HepG2 (cell line): ENCODE data around the gene TEX29. TPM values are rescaled to one million over a fixed set of nuclear protein-coding genes. Genes with fewer than 3 reads are reported as not detected.

Experiments used
- ATAC-seq: fragments of 200-7000 bp; cut with Tn5 transposase; 3 replicates; pipeline ENCODE4 v1.9.1; 2020; ENCODE audit warnings: mild to moderate bottlenecking, moderate library complexity
- BruUV-seq: library from RNA; stranded (reverse); fragments of 400-500 nt; replicated peaks from 2 replicates; lab custom pipeline; 2021; lab: Mats Ljungman, UMichigan
- CTCF ChIA-PET: fragments of 300-600 bp; formaldehyde crosslinking; extraction: SDS; loops from one replicate; lab custom pipeline; 2021; ENCODE audit warnings: low total read pairs, inconsistent platforms, low intra/inter-chr PET ratio; lab: Yijun Ruan, JAX
- POLR2A ChIA-PET: fragments of 350-600 bp; sonication (Branson Sonifier 250); formaldehyde crosslinking; loops from one replicate; lab custom pipeline; 2020; ENCODE audit warnings: antibody characterized with exemption, inconsistent platforms; lab: Yijun Ruan, JAX
- DNase-seq: peaks from one replicate; pipeline ENCODE4 v3.0.0-alpha.2; 2015; ENCODE audit warnings: low spot score
- FAIRE-seq: peaks from 3 replicates; lab custom pipeline; 2011; peaks lifted over from hg19 to GRCh38; lab: Jason Lieb, UNC
- H2AFZ ChIP-seq: one replicate; pipeline ENCODE4 v1.6.1; 2011; ENCODE audit warnings: low read length, inconsistent platforms
- H3K27ac ChIP-seq: fragments of 300-600 bp; 3 replicates; pipeline ENCODE4 v1.8.0; 2011; ENCODE audit warnings: mixed run types, mild to moderate bottlenecking, mixed read lengths, low read length, inconsistent platforms; ENCODE audit not compliant: insufficient read depth; ENCODE audit errors: extremely low read length
- H3K27me3 ChIP-seq, 2 experiments: fragments of 200-600 bp in 1 of 2; 2 replicates in 1 of 2; 3 replicates in 1 of 2; pipeline versions ENCODE4 v1.6.0 to v1.8.0; 2011; ENCODE audit warnings: low read length in 2 of 2, mild to moderate bottlenecking in 2 of 2, moderate library complexity in 2 of 2, inconsistent platforms in 1 of 2; ENCODE audit not compliant: insufficient read depth in 2 of 2, control insufficient read depth in 1 of 2
- H3K36me3 ChIP-seq, 2 experiments: fragments of 200-600 bp in 1 of 2; replicated peaks in 1 of 2; 2 replicates in 1 of 2; 3 replicates in 1 of 2; pipeline versions ENCODE4 v1.5.1 to v1.8.0; 2011; ENCODE audit warnings: low read length in 2 of 2, inconsistent platforms in 1 of 2; ENCODE audit not compliant: insufficient read depth in 2 of 2, control insufficient read depth in 1 of 2
- H3K4me1 ChIP-seq: 2 replicates; pipeline ENCODE4 v1.5.1; 2012; ENCODE audit warnings: low read length, inconsistent platforms; ENCODE audit not compliant: insufficient read depth
- H3K4me2 ChIP-seq: 2 replicates; pipeline ENCODE4 v1.6.0; 2011; ENCODE audit warnings: low read depth, low read length, inconsistent platforms
- H3K4me3 ChIP-seq, 3 experiments: fragments of 200-600 bp in 1 of 3; sonication (generic), shearing (Covaris generic) in 1 of 3; replicated peaks in 1 of 3; 2 replicates each; pipeline ENCODE4 v1.5.1; 2011 to 2016; ENCODE audit warnings: low read length in 3 of 3, inconsistent platforms in 2 of 3, low read depth in 2 of 3, mild to moderate bottlenecking in 2 of 3, control low read depth in 1 of 3, mixed read lengths in 1 of 3; ENCODE audit not compliant: insufficient read depth in 1 of 3
- H3K79me2 ChIP-seq: one replicate; pipeline ENCODE4 v1.6.1; 2011; ENCODE audit warnings: low read length, inconsistent platforms; ENCODE audit not compliant: insufficient read depth
- H3K9ac ChIP-seq: 2 replicates; pipeline ENCODE4 v1.6.0; 2011; ENCODE audit warnings: mild to moderate bottlenecking, low read depth, low read length, inconsistent platforms; ENCODE audit not compliant: insufficient read depth
- H3K9me3 ChIP-seq: 2 replicates; pipeline ENCODE4 v1.5.1; 2012; ENCODE audit warnings: mild to moderate bottlenecking, low read length
- H4K20me1 ChIP-seq: 2 replicates; pipeline ENCODE4 v1.6.0; 2011; ENCODE audit warnings: inconsistent platforms, mild to moderate bottlenecking, low read length, moderate library complexity; ENCODE audit not compliant: insufficient read depth
- ATM ChIP-seq: fragments of 450-650 bp; IDR thresholded peaks from 2 replicates; pipeline ENCODE4 v1.7.1; 2017; ENCODE audit warnings: mild to moderate bottlenecking, borderline replicate concordance
- CENPT ChIP-seq: sonication (generic); formaldehyde crosslinking; IDR thresholded peaks from 2 replicates; pipeline ENCODE4 v1.8.0; 2022; ENCODE audit warnings: low read depth, mild to moderate bottlenecking, moderate library complexity, missing genetic modification reagents
- NPAS2 ChIP-seq: sonication (generic); formaldehyde crosslinking; IDR thresholded peaks from 2 replicates; pipeline ENCODE4 v1.8.0; 2022; ENCODE audit warnings: mild to moderate bottlenecking, missing genetic modification reagents, borderline replicate concordance
- NR1H2 ChIP-seq: sonication (generic); formaldehyde crosslinking; IDR thresholded peaks from 2 replicates; pipeline ENCODE4 v1.8.1; 2022; ENCODE audit warnings: low read depth, missing genetic modification reagents, borderline replicate concordance
- RXRA ChIP-seq: sonication (generic); formaldehyde crosslinking; IDR thresholded peaks from 2 replicates; pipeline ENCODE4 v1.5.1; 2020; ENCODE audit warnings: missing genetic modification reagents
- ZNF121 ChIP-seq: sonication (generic); formaldehyde crosslinking; IDR thresholded peaks from 2 replicates; pipeline ENCODE4 v1.5.0; 2020; ENCODE audit warnings: mild to moderate bottlenecking, missing genetic modification reagents
- ZNF329 ChIP-seq: sonication (generic); formaldehyde crosslinking; IDR thresholded peaks from 2 replicates; pipeline ENCODE4 v1.9.0; 2021; ENCODE audit warnings: low read depth, mild to moderate bottlenecking, missing genetic modification reagents
- ZNF687 ChIP-seq: sonication (generic); formaldehyde crosslinking; IDR thresholded peaks from 2 replicates; pipeline ENCODE4 v1.5.1; 2020; ENCODE audit warnings: mild to moderate bottlenecking, missing genetic modification reagents, moderate library complexity
- ZNF704 ChIP-seq: sonication (generic); formaldehyde crosslinking; IDR thresholded peaks from 2 replicates; pipeline ENCODE4 v1.8.1; 2023; ENCODE audit warnings: mild to moderate bottlenecking, inconsistent platforms, moderate library complexity, missing genetic modification reagents, borderline replicate concordance
- ZNF891 ChIP-seq: sonication (generic); formaldehyde crosslinking; IDR thresholded peaks from 2 replicates; pipeline ENCODE4 v1.5.0; 2020; ENCODE audit warnings: mild to moderate bottlenecking, missing genetic modification reagents
- WGBS: methylation state at CpG from one replicate; pipeline ENCODE4 v1.1.6; 2017; ENCODE audit warnings: low lambda C conversion rate; 5-methylcytosine and 5-hydroxymethylcytosine counted together
- in situ Hi-C: cut with HindIII; loops from 2 replicates; pipeline ENCODE4 v1.10.0; 2017; ENCODE audit warnings: low pct_unique_long_range_greater_than_20kb; ENCODE audit not compliant: extremely low pct_ligation_motif_present
- intact Hi-C: fragments of 100-400 bp; cut with micrococcal nuclease; formaldehyde crosslinking; loops from one replicate; pipeline ENCODE4 v1.10.0; 2022; ENCODE audit not compliant: unreplicated experiment
- polyA plus RNA-seq, 8 experiments: library from polyadenylated mRNA; depleted of rRNA in 3 of 8; stranded (reverse) in 7 of 8; unstranded in 1 of 8; fragments of >200 nt; fragmentation: Illumina TruSeq in 4 of 8; extraction: Trizol in 4 of 8; gene quantifications; 2 replicates each; pipeline versions ENCODE4 v1.2.1 to v1.2.3, GENCODE V29; 2011 to 2016; ENCODE audit warnings: low read depth in 4 of 8, missing spikeins in 1 of 8, mixed read lengths in 1 of 8; ENCODE audit not compliant: insufficient read depth in 1 of 8
- total RNA-seq, 5 experiments: library from RNA; depleted of rRNA; stranded (reverse); fragments of >200 nt; fragmentation: Illumina TruSeq; extraction: Trizol; gene quantifications; 2 replicates each; pipeline ENCODE4 v1.2.3, GENCODE V29; 2016; ENCODE audit warnings: low read depth in 1 of 5

TEX29 gene
- total and polyA plus RNA-seq, 2 of the 13 experiments (the other 11 are each of a cell fraction or from before 2014, with no cell fraction given): 0.12 to 0.22 TPM

GRCh38 chr13:111373486-111373885, 53.0 kb downstream of the TEX29 start:
- intact Hi-C loops (no loop called here), in situ Hi-C loops (no loop called here)
- Histone ChIP-seq H2AFZ (no peak overlapping the region), H3K4me1 (no peaks in the 10 kb centered on the region), H3K9me3 (no peaks in the 10 kb centered on the region), H4K20me1 (no peaks in the 10 kb centered on the region), H3K9ac (no peak overlapping the region), H3K27me3 (peaks cover 2 to 41% of the 10 kb centered on the region in 2 experiments), H3K36me3 (no peaks in the 10 kb centered on the region), H3K4me3 (no peak overlapping the region), H3K79me2 (no peaks in the 10 kb centered on the region), H3K27ac (no peak overlapping the region), H3K4me2 (no peak overlapping the region)
- no peak for DNase-seq
- ATAC-seq: no peak
- no peak for FAIRE-seq
- POLR2A ChIA-PET: no interaction called here
- no peak for TF ChIP-seq CENPT (CRISPR knock-in tag)
- TF ChIP-seq ZNF704: no peak
- no peak for TF ChIP-seq RXRA (CRISPR knock-in tag)
- no peak for TF ChIP-seq ATM
- TF ChIP-seq ZNF891 (CRISPR knock-in tag): no peak
- TF ChIP-seq ZNF687 (CRISPR knock-in tag): no peak
- no peak for TF ChIP-seq ZNF121 (CRISPR knock-in tag)
- no peak for TF ChIP-seq ZNF329 (CRISPR knock-in tag)
- TF ChIP-seq NPAS2: no peak
- no peak for TF ChIP-seq NR1H2
- CTCF ChIA-PET: no interaction called here
- WGBS: 31% methylated on average over 6 of the region's 6 CpGs
- no TSS peak for BruUV-seq
